A549 treated with ZK216348 at 1 μM for 4 hours (cell line): ENCODE data around the gene PODXL2. TPM values are rescaled to one million over a fixed set of nuclear protein-coding genes. Genes with fewer than 3 reads are reported as not detected.

Experiments used
- total RNA-seq: library from RNA; stranded (reverse); fragments of 200-300 nt; extraction: Qiagen RNA extraction; gene quantifications from 5 replicates; pipeline ENCODE4 v1.2.3, GENCODE V29; 2022; ENCODE audit warnings: low read depth

PODXL2 gene, protein sequence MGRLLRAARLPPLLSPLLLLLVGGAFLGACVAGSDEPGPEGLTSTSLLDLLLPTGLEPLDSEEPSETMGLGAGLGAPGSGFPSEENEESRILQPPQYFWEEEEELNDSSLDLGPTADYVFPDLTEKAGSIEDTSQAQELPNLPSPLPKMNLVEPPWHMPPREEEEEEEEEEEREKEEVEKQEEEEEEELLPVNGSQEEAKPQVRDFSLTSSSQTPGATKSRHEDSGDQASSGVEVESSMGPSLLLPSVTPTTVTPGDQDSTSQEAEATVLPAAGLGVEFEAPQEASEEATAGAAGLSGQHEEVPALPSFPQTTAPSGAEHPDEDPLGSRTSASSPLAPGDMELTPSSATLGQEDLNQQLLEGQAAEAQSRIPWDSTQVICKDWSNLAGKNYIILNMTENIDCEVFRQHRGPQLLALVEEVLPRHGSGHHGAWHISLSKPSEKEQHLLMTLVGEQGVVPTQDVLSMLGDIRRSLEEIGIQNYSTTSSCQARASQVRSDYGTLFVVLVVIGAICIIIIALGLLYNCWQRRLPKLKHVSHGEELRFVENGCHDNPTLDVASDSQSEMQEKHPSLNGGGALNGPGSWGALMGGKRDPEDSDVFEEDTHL
- 6.7 to 11.1 TPM (median 9.7 TPM) in 5 replicates for total RNA-seq

DNA sequence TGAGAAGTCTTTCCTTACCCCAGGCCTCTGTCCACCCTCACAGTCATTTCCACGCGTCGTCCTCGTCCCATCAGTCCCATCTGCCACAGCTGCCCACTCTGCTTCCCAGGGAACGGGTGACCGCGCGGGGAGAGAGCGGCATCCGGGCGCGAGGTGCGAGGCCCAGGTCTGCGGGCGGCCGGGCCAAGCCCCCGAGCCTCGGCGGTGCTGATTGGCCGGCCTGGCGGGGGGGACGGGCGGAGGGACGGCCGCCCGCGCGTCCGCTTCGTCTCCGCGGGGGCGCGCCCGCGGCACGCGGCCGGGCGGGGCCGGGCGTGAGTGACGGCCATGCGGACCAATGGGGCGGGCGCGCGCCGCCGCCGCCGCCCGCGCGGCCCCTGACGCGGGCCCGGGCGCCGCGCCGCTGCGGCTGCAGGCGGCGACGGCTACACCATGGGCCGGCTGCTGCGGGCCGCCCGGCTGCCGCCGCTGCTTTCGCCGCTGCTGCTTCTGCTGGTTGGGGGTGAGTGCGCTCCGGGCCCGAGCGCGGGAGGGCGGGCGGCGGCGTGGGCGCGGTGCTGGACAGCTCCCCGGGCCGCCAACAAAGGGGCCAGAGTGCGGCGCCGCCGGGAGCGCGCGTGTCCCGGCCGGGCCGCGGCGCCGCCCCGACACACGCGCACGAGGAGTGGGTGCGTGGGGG lies at the start of gene PODXL2:
PODXL2 (plus strand) TSS at position 398 of the 679 bp plus-strand sequence; CDS start at position 433, 35 bp downstream.

DNA sequence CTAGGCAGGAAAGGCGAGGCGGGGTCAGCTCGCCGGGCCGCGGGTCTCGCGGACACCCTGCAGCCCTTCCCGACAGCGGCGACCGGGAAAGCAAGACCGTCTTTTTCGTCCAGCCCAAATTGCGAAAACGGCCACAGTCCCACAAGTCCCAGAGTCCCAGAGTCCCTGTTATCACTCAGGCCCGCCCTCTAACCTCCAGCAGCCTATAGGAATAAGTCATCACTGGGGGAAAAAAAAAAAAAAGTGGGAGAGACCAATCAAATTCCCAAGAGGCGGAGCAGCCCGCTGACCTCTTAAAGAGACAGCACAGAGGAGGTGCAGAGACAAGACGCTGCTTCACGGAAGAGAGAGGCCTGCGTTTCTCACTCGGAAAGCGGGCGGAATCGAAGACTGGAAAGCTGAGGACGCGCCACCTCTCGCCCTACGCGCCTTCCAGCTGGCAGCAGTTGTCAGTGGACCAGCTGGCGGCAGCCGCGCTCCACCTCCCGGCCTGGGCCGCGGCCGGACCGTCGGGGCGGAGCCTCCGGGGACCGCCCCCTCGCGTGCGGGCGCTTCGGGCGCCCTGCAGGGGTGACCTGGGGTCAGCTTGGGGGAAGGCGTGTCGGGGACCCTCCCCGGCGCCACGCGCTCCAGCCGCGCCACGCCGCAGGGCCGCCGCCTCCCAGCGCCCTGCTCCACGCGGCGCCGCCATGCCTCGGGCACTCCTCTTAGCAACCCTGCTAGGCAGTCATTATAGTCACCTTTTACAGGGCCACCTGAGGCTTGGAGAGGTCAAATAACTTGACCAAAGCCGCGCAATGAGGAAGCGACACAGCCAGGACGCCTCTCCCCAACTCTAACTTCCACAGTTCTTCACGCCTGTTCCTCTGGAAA lies 38.2 kb upstream of the PODXL2 start, which contains the start of gene TPRA1:
TPRA1 (minus strand) TSS at position 141 of the 873 bp plus-strand sequence. CDS start 10,587 bp downstream, outside the sequence.

DNA sequence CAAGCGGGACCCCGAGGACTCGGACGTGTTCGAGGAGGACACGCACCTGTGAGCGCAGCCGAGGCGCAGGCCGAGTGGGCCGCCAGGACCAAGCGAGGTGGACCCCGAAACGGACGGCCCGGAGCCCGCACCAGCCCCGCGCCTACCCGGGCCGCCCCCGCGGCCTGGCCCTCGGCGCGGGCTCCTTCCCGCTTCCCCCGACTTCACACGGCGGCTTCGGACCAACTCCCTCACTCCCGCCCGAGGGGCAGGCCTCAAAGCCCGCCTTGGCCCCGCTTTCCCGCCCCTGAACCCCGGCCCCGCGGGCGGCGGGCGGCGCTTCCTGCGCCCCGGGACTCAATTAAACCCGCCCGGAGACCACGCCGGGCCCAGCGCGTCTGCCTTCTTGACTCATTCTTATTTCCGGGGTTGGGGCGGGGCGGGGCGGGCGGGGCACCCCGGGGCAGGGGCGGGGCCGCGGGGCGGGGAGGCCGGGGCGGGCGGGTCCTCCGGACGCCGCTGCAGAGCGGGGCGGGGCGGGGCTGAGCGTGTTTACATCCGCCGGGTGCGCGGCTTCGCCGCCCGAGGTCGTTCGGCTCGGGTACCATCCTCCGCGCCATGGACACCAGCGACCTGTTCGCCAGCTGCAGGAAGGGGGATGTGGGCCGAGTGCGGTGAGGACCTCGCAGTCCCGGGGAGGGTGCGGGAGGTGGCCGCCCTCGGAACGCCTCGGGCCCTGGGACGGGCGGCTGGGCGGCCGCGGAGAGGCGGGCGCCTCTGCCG lies 43.6 kb downstream of the PODXL2 start, which contains the start of gene ABTB1:
ABTB1 (plus strand) TSS at position 524 of the 762 bp plus-strand sequence; CDS start at position 598, 74 bp downstream.

Other genes starting within 250 kb of the PODXL2 start
- gene TPRA1, start 38.5 kb upstream of the PODXL2 start, total RNA-seq, result 35.8 to 50.0 TPM (median 46.2 TPM) in 5 replicates
- gene MCM2, start 30.8 kb upstream of the PODXL2 start, total RNA-seq, result 40.4 to 62.0 TPM (median 57.0 TPM) in 5 replicates
- 7.8 to 20.3 TPM (median 16.5 TPM) in 5 replicates for gene ABTB1, start 43.8 kb downstream of the PODXL2 start, total RNA-seq
- gene MGLL, start 193.3 kb downstream of the PODXL2 start, total RNA-seq, result 54.7 to 83.4 TPM (median 68.6 TPM) in 5 replicates